Activated CD4-positive, CD25-positive, alpha-beta regulatory T cell treated with anti-CD3 and anti-CD28 coated beads, Interleukin-2, amount 50 U/mL, for 24 hours (primary cell): ENCODE measurements around the gene FBXO42.
"Not testable (repeated sequence)": the region's sequence is repeated elsewhere in the genome, so short reads cannot be mapped to it uniquely, and the experiment has no call there.

Experiments
- ATAC-seq, 2 donors: fragments of 150-1000 bp; cut with Tn5 transposase; one replicate each; pipeline ENCODE4 v1.10.0; 2021; ENCODE audit warnings: mild to moderate bottlenecking in 1 of 2, moderate library complexity in 1 of 2

FBXO42 gene

DNA sequence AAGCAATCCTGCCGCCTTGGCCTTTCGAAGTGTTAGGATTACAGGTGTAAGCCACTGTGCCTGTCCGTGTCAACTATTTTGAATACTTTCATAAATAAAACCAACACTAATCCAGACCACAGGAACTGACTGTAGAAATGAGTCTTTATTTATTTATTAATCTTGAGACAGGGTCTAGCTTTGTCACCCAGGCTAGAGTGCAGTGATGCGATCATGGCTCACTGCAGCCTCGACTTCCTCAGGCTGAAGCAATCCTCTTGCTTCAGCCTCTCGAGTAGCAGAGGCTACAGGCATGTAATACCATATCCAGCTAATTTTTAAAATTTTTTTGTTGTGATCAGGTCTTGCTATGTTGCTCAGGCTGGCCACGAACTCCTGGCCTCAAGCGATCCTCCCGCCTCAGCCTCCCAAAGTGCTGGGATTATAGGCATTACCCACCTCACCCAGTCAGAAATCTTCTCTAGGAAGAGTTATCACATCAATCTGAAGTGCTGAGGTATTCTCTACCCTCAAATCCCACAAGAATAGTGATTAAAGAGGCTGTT lies 93.6 kb downstream of the FBXO42 start:
- no peak for ATAC-seq

DNA sequence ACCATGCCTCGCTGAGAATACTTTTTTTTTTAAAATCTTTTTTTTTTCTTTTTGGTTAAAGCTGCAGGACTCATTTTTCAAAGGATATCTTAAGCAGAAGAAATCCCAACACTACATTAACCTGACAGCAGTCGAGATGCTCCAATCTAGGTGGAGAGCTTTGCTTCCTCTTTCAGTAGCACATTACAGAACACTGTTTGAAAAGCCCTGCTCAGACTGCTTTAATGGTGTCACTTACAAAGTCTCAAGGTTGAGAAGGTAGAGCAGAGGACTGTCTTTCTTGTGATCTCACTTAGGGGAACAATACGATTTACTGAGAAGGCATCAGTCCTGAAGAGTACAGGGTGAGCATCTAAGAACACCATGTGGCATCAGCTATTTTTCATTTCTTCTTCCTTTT lies 94.3 kb downstream of the FBXO42 start:
- ATAC-seq, result no peak

DNA sequence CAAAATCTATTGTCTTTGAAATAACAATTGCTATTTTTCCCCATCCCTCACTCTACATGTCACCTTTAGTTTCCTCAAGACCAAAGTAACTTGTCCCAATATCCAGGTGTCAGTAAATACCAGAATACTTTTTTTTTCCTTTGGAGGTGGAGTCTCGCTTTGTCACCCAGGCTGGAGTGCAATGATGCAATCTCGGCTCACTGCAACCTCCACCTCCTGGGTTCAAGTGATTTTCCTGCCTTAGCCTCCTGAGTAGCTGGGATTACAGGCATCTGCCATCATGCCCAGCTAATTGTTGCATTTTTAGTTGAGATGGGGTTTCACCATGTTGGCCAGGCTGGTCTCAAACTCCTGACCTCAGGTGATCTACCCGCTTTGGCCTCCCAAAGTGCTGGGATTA lies 94.7 kb downstream of the FBXO42 start:
- not testable (repeated sequence) for ATAC-seq

DNA sequence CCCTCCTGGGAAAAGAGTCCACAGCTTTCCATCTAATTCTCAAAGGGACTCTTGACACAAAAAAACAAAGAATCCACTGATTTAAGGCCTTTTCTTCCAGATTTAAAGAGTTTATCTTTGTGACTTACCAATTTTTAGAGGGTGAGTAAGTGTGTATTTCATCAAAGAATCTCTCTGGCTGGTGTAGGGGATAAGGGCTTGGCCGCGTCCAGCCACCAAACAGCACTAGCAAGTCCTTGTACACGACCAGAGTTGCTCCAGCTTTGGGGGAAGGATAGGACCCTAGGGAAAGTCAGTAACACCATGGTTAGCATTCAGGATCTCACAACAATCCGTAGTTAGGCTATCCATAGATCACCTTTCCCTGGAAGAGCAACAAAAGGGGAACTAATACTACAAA lies 95.8 kb downstream of the FBXO42 start:
- ATAC-seq, result no peak

DNA sequence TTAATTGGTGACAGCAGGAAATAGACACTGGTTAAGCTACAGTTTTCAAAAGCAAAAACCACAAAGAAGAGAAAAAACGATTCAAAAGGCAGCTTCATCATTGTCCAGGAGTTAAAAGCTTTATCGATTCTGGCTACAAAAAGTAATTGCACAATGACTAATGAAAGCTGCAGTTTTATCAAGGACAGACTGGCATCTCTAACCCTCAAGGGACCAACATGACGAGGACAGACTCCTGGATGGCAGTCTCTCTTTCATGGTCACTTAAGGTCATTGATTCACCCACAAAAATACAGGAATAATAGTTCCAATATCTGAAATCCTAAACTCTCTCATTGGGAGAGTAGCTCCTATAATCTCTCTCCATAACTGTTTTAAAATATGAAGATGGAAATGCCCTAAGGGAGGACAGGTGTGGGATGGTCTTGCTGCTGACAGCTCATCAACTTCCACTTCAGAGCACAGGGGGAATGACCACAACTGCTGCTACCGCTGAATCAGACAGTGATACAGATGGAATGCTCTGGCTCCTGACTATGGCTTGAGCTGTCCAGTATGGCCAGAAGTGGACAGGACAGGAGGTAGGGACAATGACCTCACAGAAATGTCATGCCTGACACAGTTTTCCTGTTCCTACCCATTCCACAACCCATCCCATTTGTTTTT lies 97.9 kb downstream of the FBXO42 start:
- ATAC-seq, result no peak

DNA sequence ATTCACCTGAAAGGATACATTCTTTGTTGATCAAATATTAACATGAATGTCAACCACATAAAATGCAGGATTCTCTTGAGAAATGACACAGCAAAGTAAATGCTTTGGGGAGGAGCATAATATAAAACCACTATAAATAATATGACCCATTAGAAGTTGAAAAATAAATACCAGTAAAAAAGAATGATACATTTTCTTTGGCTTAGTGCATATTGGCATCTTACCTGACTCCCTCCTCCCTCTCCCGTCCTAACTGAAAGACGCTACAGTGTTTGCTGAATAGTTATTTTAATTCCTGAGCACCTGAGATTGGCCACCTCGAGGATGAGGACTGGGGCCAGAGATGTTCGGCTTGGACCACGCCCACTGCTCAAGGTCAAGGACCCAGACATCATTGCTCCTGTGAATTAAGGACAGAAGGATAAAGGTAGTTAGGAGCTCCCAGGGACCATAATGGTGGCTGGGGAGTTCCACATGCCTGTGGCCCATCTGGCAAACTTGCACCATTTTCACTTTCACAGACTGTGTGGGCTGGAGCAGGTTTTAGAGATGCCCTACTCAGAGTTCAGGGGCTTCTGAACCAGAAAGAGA lies 98.9 kb downstream of the FBXO42 start:
- no peak for ATAC-seq

DNA sequence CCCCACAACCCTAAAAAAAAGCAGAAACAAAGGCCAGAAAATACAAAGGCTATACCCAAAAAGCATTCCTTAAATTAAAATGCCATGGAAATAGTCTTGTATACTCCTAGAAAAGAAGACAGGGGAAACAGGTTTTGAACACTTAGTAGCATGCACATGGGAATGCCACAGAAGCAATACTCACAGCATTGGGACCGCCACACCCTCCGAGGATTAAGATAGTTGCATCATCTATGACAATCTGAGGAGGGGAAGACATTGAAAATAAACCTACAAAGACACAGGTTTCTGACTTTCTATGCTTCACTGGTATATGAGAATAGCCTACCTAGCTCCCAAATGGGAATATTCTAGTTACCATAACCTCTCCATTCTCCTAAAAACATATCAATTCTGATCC lies 99.4 kb downstream of the FBXO42 start:
- no peak for ATAC-seq

DNA sequence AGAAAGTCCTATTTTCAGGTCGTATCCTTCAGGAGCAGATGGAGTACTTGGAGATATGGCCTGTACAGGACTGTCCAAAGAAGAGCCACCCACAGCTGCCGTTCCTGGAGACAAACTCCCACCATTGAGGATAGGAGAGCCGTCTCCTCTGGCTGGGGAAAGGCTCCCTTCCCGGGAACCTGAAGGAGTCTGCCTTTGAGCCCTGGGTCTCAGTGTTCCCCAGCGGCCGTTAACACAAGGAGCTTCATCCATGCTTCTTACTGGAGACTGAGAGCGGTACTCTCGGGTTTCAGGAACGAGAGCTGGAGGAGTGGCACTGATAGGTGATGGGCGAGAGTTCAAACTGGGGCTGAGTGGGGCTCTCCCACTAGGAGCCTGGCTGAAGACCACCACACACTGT lies 100.9 kb downstream of the FBXO42 start:
- no peak for ATAC-seq

DNA sequence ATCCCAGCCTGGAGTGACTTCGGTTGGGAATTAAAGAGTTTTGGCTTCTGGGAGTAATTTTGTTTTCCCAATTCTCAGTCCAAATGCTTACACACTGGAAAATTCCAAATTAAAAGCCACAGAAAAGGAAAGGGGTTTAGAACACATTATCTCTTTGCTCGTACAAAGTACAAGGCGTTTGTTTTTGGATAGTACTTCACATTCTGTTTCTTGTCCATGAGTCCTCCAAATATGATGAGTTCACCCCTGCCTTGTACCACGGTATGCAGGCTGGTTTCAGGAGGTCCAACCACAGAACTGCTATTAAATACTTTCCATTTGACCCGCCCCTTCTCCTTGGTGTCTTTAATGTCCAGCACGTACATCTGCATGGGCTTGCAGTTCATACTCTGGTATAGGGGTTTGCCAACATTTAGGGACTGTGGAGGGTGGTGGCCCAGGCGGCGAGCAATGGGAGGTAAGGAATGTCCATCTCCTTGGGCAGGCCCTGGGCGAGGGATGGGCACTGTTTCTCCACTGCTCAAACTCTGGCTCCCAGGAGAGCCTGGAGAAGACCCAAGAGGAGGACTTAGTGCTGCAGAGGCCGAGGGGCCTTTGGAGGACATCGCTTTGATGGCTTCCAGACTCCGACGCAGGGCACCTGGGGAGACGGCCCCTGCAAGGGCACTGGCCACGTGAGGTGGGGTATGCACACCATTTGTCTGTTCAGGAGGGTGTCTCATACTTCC lies 101.6 kb downstream of the FBXO42 start:
- no peak for ATAC-seq

DNA sequence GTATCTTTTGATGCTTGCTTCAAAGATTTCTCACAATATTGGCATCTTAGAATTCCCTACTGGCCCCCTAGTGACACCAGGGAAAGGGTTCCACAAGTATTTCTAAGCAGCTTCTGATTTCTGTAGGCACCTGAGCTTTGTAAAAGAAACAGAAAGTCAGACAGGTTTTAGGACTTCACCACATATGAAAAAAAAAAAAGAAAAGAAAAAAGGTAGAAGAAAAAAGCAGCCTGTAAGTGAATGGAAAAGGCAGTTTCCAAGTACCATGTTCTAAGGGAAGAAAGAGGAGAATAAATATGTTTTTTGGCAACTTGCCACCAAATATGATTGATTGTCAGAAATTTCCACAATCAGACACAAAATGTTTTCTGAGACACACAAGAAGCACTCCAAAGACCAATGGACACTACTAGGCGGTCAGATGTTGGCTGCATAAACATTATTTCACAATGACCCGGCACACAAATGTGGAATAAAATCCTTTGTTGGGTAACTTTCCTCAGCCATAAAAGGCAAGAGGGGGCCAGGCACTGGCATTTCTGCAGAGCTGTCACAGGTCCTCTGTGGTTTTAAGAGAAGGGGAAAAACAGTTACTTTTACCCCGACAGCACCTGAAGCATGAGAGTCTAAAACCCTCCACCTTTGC lies 102.6 kb downstream of the FBXO42 start:
- no peak for ATAC-seq

DNA sequence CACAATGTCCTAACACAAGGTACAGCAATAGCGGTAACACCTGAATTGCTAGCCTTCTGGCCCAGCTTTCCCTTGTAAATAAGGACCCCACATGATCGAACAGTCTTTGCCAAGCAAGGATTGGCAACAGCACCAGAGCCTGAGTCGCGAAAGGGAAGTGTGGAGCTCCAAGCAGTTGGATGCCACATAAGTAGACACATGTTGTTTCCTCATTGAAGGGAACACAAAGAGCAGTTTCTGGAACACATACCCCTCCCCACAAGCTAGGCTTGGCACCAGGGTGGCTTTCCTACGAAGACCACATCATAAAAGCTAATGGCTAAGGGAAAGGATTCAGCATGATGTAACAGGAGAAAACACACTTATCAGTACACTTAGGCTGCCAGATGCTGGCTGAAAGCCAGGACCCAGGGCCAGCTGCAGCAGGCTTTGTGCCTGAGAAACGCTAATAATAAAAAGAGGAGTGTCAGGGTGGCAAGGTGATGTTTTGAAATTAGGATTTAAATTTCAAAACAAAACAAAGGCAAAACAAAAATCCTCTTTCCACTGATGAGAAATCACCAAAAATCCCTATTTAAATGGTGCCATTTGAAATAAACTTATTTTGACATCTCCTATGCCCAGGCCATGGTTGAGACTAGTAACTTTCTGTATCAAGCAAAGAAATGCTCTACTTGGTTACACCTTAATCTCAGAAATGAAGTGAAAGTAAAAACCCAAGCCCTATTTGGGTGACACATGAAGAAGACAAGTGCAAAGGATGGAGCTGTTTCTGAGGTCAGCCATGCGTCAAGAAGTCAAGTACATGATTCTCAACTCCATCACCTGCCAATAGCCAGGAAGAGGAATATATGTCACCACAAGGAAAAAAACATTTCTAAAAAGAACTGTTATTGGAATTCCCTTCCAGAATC lies 103.4 kb downstream of the FBXO42 start:
- ATAC-seq, result peak; percentile 25 to 59

DNA sequence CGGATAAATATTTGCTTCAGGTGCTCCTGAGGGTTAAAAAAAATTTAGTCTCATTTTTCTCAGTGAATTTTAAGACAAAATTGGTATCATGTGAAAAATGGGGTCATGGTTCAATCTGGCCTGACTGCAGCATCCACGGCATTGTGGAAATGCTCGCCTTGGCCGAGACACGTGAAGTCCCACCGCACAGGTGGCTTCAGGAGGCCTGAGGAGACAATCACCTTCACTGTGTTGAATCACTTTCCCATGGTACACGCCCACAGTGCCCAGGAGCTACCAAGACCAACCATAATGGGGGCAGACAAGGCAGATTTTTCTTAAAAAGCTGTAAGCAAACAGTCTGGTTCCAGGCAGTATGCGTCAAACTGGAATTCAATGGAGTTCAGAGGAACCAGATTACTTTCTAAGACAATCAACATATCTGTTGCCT lies 104.3 kb downstream of the FBXO42 start:
- no peak for ATAC-seq

DNA sequence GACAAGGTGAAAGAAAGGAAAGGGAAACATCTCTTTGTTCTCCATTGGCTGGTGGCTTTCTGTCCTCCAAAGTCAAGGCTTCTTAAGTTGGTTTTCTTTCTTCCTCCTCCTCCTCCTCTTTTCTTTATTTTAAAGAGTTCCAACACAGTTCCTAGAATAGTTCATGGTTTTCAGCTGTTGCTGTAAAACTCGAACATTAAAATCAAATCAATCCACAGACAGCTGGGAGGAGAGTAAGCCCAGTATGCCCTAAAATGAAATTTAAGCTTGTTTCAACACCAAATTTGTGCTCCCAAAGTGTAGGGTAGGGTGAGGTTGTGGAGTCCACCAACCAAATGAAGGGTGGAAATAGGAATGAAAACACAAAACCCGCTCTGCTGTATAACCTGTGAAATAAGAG lies 104.8 kb downstream of the FBXO42 start:
- ATAC-seq, result no peak

DNA sequence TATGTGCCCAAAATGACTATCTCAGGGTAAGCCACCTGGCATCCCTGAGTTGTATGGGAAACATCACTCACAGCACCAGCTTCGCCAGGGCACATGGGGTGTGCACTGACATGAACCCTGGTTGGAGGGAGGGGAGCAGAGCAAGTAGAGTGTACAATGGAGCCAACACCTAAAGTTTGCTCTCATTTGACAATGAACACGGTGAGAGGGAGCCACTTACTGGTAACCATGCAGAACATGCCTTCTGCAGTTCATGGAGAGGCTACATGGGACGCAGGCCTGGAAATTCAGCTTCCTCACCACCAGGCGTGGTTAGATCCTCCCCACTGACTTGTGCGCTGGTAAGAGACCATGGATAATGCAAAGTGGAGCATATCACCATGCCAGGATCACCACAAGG lies 105.3 kb downstream of the FBXO42 start:
- ATAC-seq, result no peak

DNA sequence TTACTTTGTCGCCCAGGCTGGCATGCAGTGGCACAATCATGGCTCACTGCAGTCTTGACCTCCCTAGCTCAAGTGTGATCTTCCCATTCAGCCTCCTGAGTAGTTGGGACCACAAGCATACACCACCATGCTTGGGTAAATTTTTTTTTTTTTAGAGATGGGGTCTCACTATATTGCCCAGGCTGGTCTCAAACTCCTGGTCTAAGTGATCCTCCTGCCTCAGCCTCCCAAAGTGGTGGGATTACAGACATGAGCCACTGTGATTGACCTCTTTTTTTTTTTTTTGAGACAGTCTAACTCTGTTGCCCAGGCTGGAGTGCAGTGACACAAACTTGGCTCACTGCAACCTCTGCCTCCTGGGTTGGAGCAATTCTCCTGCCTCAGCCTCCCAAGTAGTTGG lies 106.0 kb downstream of the FBXO42 start:
- ATAC-seq, result not testable (repeated sequence)

DNA sequence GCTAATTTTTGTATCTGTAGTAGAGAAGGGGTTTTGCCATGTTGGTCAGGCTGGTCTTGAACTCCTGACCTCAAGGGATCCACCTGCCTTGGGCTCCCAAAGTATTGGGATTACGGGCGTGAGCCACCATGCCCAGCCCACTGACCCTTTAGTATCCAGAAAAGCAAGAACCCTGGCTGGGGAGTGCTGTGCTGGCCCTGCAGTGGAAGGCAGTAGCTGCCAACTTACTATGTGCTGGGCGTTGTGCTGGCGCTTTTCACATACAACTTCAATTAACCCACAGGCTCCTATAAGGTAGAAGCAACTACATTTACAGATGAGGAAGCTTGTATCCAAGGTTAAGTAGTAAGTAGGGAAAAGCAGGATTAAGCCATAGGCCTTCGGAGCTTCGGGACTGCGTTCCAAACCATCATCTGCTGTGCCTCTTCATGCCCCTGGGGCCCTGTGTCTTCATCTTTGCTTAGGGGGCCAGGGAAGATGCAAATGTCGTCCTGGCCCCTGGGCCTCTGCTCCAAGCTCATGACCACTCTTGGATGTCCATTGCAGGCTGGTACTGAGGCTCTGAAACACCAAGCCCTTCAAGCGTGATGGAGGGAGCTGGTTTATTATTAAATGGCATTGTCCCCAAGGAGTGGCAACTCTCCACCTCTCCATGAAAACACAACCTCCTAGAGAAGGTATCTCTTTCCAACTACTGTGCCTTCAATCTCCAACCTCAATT lies 106.6 kb downstream of the FBXO42 start:
- no peak for ATAC-seq

DNA sequence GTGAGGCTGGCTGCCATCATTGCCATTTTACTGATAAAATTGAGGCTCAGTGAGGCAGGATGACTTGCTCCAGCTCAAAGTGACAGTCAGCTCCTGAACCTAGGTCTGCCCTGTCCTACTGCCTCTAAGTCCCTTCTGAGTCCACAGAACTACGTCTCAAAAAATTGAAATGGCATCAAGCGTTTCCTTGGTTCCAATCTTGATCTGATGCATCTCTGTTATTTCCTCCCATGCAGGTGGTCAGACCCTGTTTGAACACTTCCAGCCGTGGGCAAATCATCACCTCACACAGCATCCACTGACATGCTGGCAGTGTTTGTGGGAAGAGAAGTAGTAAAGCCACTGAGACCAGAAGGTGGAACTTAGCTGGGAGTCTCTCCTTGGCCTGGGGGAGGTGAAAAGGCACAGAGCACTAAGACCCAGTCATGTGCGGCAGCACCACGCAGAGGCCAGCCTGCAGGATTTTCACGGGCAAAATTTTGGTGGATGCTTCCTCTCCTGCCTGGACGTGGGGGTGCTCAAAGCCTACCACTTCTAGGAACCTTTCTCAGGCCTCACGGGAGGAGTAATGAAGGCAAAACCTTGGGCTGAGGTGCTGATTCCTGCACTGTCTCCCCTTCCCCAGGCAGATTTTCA lies 107.5 kb downstream of the FBXO42 start:
- no peak for ATAC-seq

DNA sequence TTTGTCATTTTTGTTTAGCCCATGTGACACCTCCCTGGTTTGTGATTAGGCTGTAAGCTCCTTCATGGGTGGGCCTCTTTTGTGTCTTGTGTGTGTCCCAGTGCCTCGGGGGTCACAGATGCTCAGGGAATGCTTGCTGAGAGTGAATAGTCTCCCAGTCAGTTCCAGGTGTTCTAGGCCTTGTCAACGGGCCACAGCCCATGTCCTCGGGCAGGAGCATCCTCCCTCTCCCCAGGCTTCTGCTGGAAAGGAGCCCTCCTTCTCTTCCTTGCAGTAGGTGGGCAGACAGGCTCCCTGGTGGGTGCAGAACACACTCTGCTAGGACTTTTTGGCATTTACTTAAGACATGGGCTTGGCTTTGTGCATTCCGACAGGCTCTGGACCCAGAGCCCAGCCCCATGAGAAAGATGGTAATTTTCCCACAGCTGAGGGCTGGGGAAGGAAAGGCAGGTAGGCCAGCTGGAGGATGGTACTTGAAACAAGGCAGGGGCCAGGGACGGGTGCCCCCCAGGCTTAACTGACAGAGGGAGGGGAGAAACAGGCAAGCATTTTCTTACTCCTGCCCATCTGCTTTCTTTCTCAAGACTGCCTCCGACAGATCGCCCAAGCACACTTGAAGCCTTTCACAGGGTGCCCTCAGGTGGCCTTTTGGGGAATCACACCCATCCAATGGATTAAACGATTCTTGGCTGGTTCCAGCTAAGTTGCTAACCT lies 108.2 kb downstream of the FBXO42 start:
- ATAC-seq, result peak; percentile 76 to 80

DNA sequence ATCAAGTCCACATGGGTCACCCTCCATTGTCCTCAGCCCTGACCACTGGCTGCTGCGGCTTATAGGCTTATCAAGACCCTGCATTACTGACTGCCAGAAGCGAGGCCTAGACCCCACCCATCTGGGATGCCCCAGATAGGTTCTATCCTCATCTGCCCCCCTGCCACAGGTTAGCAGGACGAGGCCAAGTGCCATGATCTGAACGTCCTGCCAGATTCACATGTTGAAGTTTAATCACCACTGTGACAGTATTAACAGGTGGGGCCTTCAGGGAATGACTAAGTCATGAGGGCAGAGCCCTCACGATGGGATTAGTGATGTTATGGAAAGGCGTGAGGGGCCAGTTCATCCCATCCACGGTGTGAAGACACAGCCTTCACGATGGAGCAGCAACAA lies 109.1 kb downstream of the FBXO42 start:
- no peak for ATAC-seq

DNA sequence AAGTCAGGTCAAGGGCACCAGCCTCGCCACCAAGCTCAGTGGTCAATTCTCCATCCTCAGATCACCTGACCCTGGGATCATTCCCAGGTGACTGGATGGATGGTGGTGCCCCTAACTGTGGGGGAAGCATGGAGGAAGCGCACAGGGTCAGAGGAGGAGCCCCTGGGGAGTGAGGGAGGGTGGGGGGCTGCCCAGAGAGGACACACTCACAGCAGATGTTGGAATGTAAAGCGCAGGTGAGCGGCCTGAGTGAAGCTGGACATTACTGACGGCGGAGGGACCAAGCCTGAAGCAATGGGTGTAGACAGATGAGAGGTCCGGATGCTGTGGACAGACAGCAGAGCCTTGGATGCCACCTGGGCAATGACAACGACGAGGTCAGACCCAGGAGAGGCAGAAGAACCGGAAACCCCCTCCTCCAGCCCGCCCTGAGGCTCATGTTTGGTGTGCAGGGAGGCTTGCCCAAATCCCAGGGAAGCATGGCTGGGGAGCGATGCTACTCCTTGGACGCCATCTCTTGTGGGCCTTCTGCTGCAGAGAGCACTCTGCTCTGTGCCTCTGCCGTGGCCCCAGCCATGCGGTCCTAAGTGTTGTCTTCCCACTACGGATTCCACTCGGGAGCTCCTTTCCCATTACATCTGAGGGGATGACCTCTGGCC lies 109.6 kb downstream of the FBXO42 start:
- no peak for ATAC-seq
